Nephron (organoid): ENCODE results near the gene ZNF18.
"Not testable (repeated sequence)": the region's sequence is repeated elsewhere in the genome, so short reads cannot be mapped to it uniquely, and the experiment has no call there.

Source experiments
- H3K27ac Mint-ChIP-seq, 3 experiments: 2 replicates each; pipeline ENCODE4 v1.8.0; 2020; ENCODE audit warnings: mixed read lengths in 3 of 3, mild to moderate bottlenecking in 2 of 3, moderate library complexity in 1 of 3
- H3K27me3 Mint-ChIP-seq: 2 replicates; pipeline ENCODE4 v1.8.0; 2021; ENCODE audit warnings: low read depth, mild to moderate bottlenecking, moderate library complexity, mixed read lengths
- H3K36me3 Mint-ChIP-seq: 2 replicates; pipeline ENCODE4 v1.8.0; 2020; ENCODE audit warnings: low read depth, mixed read lengths
- H3K4me1 Mint-ChIP-seq: 2 replicates; pipeline ENCODE4 v1.8.0; 2020; ENCODE audit warnings: mixed read lengths
- H3K4me3 Mint-ChIP-seq, 3 experiments: 2 replicates each; pipeline ENCODE4 v1.8.0; 2020; ENCODE audit warnings: mild to moderate bottlenecking in 3 of 3, mixed read lengths in 3 of 3, moderate library complexity in 2 of 3
- H3K9me3 Mint-ChIP-seq: 2 replicates; pipeline ENCODE4 v1.8.0; 2020; ENCODE audit warnings: mixed read lengths
- TF ChIP-seq, protein P1 (sequence below), 3 experiments: fragments of 200-600 bp; sonication (generic); IDR thresholded peaks; one replicate each; pipeline ENCODE4 v1.5.0; 2021; ENCODE audit warnings: antibody characterized with exemption in 3 of 3; ENCODE audit not compliant: unreplicated experiment in 3 of 3

Gene ZNF18

DNA sequence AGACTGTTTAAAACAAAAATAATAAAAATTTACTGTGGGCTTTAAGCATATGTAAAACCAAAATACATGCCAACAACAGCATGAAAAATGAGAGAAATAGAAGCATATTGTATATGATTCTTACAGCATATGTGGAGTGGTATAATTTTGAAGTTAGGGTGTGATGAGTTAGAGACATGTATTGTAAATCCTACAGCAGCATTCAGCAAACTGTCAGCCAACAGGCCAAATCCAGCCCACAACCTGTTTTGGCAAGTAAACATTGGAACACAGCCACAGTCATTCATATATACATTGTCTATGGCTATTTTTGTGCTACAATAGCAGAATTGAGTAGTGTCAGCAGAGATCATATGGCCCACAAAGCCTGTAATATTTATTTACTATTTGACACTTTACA lies 42.3 kb downstream of the ZNF18 start:
- Mint-ChIP-seq H3K36me3 (peaks cover 26% of the 10 kb centered on the region), H3K27me3 (no peaks in the 10 kb centered on the region), H3K4me1 (no peaks in the 10 kb centered on the region), H3K4me3 (no peak overlapping the region), H3K9me3 (peaks cover 30% of the 10 kb centered on the region), H3K27ac (no peak overlapping the region)
- TF ChIP-seq, protein P1, sequence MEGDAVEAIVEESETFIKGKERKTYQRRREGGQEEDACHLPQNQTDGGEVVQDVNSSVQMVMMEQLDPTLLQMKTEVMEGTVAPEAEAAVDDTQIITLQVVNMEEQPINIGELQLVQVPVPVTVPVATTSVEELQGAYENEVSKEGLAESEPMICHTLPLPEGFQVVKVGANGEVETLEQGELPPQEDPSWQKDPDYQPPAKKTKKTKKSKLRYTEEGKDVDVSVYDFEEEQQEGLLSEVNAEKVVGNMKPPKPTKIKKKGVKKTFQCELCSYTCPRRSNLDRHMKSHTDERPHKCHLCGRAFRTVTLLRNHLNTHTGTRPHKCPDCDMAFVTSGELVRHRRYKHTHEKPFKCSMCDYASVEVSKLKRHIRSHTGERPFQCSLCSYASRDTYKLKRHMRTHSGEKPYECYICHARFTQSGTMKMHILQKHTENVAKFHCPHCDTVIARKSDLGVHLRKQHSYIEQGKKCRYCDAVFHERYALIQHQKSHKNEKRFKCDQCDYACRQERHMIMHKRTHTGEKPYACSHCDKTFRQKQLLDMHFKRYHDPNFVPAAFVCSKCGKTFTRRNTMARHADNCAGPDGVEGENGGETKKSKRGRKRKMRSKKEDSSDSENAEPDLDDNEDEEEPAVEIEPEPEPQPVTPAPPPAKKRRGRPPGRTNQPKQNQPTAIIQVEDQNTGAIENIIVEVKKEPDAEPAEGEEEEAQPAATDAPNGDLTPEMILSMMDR (IDR thresholded peaks at IDR 0.05; ENCODE audit: unreplicated experiment in 3 of 3): no peak

DNA sequence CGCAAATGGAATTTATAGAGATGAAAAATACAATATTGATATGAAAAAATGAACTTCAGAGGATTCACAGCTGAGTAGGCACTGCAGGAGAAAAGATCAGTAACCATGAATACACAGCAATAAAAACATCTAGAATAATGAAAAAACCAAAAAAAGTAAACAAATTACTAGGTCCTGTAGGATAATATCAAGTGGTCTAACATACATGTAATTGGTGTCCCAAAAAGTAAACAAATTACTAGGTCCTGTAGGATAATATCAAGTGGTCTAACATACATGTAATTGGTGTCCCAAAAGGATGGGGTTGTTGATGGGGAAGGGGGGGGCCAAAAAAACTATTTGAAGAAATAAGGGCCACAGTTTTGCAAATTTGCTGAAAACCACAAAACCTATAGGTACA lies 43.4 kb downstream of the ZNF18 start:
- TF ChIP-seq, protein P1 (IDR thresholded peaks at IDR 0.05; ENCODE audit: unreplicated experiment in 3 of 3): no peak
- Mint-ChIP-seq H3K9me3 (peaks cover 30% of the 10 kb centered on the region), H3K4me1 (peaks cover 3% of the 10 kb centered on the region), H3K27ac (no peak overlapping the region), H3K36me3 (peaks cover 26% of the 10 kb centered on the region), H3K4me3 (no peak overlapping the region), H3K27me3 (no peaks in the 10 kb centered on the region)

DNA sequence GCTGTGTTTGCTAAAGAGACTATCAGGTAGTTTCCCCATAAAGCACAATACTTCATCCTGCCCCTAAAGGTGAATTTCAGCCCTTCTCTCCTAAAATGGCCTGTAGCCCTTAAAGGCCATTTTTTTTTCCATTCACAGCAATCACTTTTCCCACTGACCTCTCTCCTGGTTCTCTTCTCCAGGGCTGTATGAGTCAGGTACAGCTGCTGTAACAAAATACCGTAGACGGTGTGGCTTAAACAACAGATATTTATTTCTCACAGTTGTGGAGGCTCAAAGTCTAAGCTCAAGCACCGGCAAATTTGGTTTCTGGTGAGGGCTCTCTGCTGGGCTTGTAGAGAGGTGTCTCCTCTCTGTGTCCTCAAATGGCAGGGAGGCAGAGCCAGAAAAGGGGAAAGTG lies 44.7 kb downstream of the ZNF18 start:
- TF ChIP-seq, protein P1 (IDR thresholded peaks at IDR 0.05; ENCODE audit: unreplicated experiment in 3 of 3): no peak
- peaks cover 30% of the 10 kb centered on the region for H3K9me3 Mint-ChIP-seq
- H3K4me3 Mint-ChIP-seq: no peak overlapping the region
- no peaks in the 10 kb centered on the region for H3K27me3 Mint-ChIP-seq
- peaks cover 9% of the 10 kb centered on the region for H3K4me1 Mint-ChIP-seq
- no peak overlapping the region for H3K27ac Mint-ChIP-seq
- peaks cover 22% of the 10 kb centered on the region for H3K36me3 Mint-ChIP-seq

DNA sequence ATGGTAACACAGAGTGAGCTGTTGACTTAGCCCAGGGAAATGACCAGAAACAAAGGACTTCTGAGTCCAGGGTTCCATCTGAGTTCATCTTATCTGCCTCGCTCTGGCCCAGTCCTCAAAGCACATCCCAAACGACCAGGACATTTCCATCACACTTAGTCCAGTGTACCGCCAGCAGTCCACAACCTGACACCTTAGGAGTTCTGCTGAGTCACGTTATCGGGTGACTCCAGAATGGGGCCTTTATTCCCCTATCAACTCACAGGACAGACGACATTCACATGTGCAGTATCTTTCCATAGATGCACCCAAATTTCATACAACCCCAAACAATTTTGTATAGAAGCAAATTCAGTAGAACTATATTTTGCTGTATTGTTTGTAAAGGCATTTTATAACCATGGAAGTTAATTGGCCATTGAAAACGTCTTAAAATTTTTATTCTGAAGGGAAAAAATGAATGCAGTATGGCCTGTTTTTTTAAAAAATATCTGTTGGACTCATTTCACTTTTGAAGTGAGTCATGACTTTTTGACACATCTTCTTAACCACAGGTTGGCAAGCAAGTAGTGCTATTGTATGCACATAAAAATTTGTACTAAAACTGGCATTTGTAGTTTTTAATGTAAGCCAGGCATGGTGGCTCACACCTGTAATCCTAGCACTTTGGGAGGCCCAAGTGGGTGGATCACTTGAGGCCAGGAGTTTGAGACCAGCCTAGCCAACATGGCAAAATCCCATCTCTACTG lies 46.3 kb downstream of the ZNF18 start:
- H3K27ac Mint-ChIP-seq: no peak overlapping the region
- H3K27me3 Mint-ChIP-seq: no peaks in the 10 kb centered on the region
- H3K4me3 Mint-ChIP-seq: no peak overlapping the region
- H3K9me3 Mint-ChIP-seq: peaks cover 21% of the 10 kb centered on the region
- TF ChIP-seq, protein P1 (IDR thresholded peaks at IDR 0.05; ENCODE audit: unreplicated experiment in 3 of 3): no peak
- peaks cover 9% of the 10 kb centered on the region for H3K4me1 Mint-ChIP-seq
- peaks cover 17% of the 10 kb centered on the region for H3K36me3 Mint-ChIP-seq

DNA sequence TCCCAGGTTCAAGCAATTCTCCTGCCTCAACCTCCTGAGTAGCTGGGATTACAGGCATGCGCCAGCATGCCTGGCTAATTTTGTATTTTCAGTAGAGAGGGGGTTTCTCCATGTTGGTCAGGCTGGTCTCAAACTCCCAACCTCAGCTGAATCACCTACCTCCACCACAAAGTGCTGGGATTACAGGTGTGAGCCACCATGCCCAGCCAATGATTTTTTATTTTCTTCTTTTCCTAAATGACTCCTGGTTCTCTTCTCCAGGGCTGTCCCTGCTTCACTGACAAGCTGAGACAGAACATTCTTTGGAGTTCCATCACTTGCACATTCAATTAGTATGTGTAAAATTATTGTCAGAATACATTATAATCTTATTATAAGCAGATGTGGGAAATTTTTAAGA lies 47.7 kb downstream of the ZNF18 start:
- not testable (repeated sequence) for H3K4me3 Mint-ChIP-seq, H3K27me3 Mint-ChIP-seq, H3K4me1 Mint-ChIP-seq, H3K27ac Mint-ChIP-seq
- H3K9me3 Mint-ChIP-seq: peaks cover 12% of the 10 kb centered on the region
- H3K36me3 Mint-ChIP-seq: peaks cover 11% of the 10 kb centered on the region

DNA sequence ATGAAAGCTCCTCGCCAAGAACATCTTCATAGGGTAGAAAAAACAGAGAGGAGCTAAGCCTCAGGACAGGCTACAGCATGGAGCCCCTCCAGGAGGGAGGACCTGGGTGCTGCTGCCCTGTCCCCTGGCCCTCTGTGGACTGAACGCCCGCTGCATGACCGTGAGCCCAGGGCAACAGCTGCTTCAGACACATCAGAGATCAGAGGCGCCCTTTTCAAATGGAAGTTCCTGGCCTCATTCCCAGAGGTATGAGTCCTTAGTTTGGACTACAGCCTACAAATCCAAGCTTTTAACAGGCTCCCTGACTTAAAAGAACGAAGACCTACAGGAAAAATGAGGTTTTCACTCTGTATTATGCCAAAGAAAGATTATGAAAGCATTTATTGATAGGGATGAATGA lies 48.5 kb downstream of the ZNF18 start:
- TF ChIP-seq, protein P1 (IDR thresholded peaks at IDR 0.05; ENCODE audit: unreplicated experiment in 3 of 3): no peak

More for the DNA sequence above, 48.5 kb downstream of the ZNF18 start:
- Mint-ChIP-seq H3K27me3 (no peaks in the 10 kb centered on the region), H3K27ac (peak overlapping the region in 2 of 3 experiments; percentile 11 to 46), H3K36me3 (peaks cover 4% of the 10 kb centered on the region), H3K4me1 (peaks cover 9% of the 10 kb centered on the region), H3K4me3 (no peak overlapping the region), H3K9me3 (peaks cover 8% of the 10 kb centered on the region)
